ENCODE results near the gene ESRRB.
"Not testable (repeated sequence)": the region's sequence is repeated elsewhere in the genome, so short reads cannot be mapped to it uniquely, and the experiment has no call there.

The ESRRB gene

DNA sequence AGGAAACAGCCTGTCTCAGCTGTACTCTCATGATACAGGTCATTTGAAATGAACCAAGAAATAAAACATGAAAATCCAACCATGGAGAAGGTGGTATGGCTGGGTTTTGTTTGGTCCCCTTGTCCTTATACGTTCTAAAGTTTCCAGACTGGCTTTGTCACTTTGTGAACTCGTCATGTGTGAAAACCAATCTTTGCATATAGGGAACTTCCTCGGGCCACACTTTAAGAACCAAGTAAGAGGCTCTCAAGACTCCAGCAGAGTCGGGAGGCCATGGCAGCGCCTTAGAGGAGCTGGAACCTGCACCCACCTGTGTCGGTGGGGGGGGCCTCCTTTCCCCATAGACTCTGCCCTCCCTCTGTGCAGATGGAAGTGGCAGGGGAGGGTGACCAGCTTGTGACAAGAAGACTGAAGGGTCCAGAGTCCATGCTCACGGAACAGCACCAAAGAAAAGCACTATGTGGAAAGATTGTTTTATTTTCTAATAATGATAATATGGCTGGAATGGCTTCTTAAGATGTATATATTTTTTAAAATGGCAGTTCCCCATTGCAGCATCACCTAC, 125.3 kb downstream of the ESRRB start:
- Mint-ChIP-seq H3K4me1 (no peaks in the 10 kb centered on the region), H3K4me3 (no peak overlapping the region), H3K36me3 (no peaks in the 10 kb centered on the region), H3K9me3 (no peaks in the 10 kb centered on the region), H3K27ac (no peak overlapping the region)
- no peak for DNase-seq (ENCODE audit: low spot score in 2 of 2)
- no peak for ATAC-seq

DNA sequence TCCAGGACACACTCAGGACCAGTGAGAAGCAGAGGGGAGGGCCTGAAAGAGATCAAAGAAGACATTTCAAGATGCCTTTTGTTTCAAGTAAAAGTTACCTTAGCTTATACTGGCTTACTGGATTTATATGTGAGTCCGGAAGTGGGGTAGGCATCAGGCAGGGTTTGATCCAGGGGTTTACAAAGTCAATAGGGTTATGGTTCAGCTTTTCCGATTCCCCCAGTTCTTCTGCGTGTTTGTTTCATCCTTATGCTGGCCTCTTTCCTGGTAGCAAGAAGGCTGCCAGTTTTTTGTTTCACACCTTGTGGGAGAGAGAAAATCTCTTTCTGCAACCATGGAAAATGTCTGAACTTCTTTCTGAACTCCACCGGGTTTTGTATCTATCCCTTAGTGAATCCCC, 126.3 kb downstream of the ESRRB start:
- H3K27ac Mint-ChIP-seq: no peak overlapping the region
- H3K36me3 Mint-ChIP-seq: no peaks in the 10 kb centered on the region
- DNase-seq (ENCODE audit: low spot score in 2 of 2) (no peak), ATAC-seq (no peak)
- H3K4me3 Mint-ChIP-seq: no peak overlapping the region
- no peaks in the 10 kb centered on the region for H3K9me3 Mint-ChIP-seq
- no peaks in the 10 kb centered on the region for H3K4me1 Mint-ChIP-seq

DNA sequence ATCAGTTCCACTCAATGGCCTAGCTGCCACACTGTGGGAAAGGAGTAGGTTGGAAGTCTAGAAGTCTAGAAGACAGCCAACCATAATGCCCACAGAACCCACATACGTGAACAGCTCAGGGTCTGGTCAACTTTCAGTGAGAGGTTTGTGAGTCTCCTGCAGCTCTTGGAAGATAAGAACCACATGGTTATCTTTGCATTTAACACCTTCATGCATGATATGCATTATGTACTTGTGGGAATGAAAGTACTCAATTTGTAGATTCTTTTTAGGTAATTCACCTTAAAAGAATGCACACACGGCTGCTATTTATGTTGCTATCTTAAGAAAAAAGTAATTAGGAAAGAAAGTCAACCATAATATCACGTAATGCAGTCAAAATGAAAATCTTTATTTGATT, 126.7 kb downstream of the ESRRB start:
- Mint-ChIP-seq H3K4me3 (no peak overlapping the region), H3K27ac (no peak overlapping the region), H3K4me1 (no peaks in the 10 kb centered on the region), H3K9me3 (no peaks in the 10 kb centered on the region), H3K36me3 (no peaks in the 10 kb centered on the region)
- DNase-seq (ENCODE audit: low spot score in 2 of 2): no peak
- no peak for ATAC-seq

DNA sequence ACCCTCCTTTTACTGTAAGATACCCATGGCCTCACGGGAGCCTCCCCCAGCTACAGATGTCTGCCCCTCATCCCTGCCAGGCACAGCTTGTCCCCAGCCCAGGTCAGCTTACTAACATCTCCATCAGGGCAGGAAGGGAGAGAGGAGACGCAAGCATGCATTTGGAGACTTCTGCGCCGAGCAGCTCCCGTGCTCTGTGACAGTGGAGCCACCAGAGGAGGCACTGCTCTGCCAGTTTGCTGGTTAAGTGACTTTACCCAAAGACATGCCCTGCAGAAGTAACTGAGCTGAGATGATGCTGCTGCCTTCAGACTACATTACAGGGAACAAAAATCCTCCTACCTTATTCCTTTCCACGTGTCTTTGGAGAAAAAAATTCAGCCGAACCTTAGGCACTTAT, 133.4 kb downstream of the ESRRB start:
- Mint-ChIP-seq H3K9me3 (no peaks in the 10 kb centered on the region), H3K4me3 (no peak overlapping the region), H3K36me3 (no peaks in the 10 kb centered on the region), H3K27ac (no peak overlapping the region), H3K4me1 (no peaks in the 10 kb centered on the region)
- no peak for ATAC-seq
- no peak for DNase-seq (ENCODE audit: low spot score in 2 of 2)

DNA sequence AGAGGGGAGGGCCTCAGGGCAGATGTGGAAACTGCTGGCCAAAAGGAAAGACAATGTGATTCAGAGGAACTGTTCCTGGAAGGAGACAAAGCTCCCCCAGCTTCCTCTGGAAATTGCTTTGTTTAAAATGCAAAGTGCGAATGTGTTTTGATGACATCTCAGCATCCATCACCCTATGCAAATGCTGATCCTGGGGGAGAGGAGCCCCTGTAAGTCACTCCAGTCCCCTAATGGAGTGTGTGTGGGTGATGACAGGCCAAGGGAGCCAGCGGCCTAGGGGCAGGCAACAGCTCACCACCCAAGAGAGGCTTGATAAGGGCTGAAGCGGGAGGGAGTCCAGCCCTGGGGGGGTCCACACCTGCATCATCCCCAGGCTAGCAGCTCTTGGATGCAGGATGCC, 134.2 kb downstream of the ESRRB start:
- H3K4me3 Mint-ChIP-seq: no peak overlapping the region
- no peaks in the 10 kb centered on the region for H3K4me1 Mint-ChIP-seq
- H3K36me3 Mint-ChIP-seq: no peaks in the 10 kb centered on the region
- no peaks in the 10 kb centered on the region for H3K9me3 Mint-ChIP-seq
- no peak overlapping the region for H3K27ac Mint-ChIP-seq
- DNase-seq (ENCODE audit: low spot score in 2 of 2) (no peak), ATAC-seq (no peak)

DNA sequence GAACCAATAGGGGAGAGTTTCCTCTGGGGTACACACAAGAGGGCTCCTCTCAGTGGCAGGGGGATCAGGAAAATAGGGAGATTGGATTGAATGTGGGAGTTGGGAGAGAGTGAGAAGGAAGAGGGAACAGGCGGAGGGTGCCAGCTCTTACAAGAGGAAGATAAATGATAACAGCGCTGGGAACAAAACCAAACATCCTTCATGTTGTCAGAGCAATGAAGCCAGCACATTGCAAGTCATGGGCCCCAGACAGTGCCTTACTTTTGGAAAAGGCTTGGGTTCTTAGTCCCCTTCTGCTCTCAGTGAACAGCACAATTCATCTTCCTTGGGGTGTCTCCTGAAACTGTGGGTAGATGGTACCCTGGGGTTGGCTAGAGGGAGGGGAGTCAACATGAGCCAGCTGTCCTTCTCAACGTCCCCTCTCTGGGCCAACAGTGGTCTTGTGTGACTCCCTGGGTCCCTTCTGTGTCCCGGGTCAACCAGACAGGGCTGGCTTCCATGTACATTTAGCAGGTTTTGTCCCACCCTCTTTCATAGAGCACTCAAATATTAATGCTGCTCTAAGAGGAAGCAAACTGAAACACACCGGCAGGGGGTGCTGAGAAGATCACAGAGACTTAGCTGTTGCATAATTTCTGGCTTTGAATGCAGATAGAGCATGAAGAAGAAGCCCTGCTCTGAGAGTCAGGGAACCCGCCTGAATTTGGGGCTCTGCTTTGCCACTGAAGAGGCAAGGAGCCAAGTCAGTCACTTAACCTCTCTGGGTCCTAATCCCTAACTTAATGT, 138.5 kb downstream of the ESRRB start:
- H3K36me3 Mint-ChIP-seq: no peaks in the 10 kb centered on the region
- H3K9me3 Mint-ChIP-seq: no peaks in the 10 kb centered on the region
- H3K4me3 Mint-ChIP-seq: no peak overlapping the region
- ATAC-seq (no peak), DNase-seq (ENCODE audit: low spot score in 2 of 2) (no peak)
- H3K4me1 Mint-ChIP-seq: no peaks in the 10 kb centered on the region
- H3K27ac Mint-ChIP-seq: no peak overlapping the region

DNA sequence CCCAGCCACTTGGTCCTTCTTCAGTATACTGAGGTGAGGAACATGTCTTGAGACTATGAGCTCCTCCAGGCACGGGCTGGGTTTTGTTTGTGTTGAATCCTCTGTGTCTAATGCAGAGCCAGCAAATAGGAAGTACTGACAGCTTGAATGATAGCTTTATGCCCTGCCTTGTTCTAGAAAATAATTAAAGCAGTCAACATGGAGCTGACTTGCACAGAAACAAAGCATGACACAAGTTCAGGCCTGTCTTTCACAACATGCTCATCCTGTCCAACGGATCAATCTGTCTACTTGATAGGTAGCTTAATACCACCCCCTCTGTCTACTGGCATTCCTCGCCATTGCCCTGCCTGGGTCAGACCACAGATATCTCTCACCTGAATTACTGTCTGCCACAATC, 140.9 kb downstream of the ESRRB start:
- ATAC-seq: no peak
- H3K4me1 Mint-ChIP-seq: no peaks in the 10 kb centered on the region
- H3K4me3 Mint-ChIP-seq: no peak overlapping the region
- DNase-seq (ENCODE audit: low spot score in 2 of 2): no peak
- no peak overlapping the region for H3K27ac Mint-ChIP-seq
- no peaks in the 10 kb centered on the region for H3K9me3 Mint-ChIP-seq
- no peaks in the 10 kb centered on the region for H3K36me3 Mint-ChIP-seq

DNA sequence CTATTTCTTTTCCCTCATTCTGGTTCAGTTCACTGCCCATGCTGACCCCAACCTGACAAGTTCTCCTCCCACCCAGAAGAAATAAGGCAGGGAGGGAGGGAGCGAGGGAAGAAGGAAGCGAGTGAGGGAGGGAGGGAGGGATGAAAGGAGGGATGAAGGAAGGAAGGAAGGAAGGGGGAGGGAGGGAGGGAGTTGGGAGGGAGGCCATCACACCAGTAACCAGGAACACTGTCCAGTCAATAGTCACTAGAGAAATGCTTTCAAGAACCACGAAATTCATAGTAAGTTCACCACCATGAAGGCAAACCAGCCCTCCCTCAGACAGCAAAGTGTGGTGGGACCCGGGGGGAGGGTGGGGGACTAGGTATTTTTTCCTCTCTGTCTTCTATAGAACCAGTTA, 142.4 kb downstream of the ESRRB start:
- ATAC-seq (no peak), DNase-seq (ENCODE audit: low spot score in 2 of 2) (no peak)
- peaks cover 5% of the 10 kb centered on the region for H3K9me3 Mint-ChIP-seq
- no peaks in the 10 kb centered on the region for H3K36me3 Mint-ChIP-seq
- H3K4me1 Mint-ChIP-seq: no peaks in the 10 kb centered on the region
- H3K4me3 Mint-ChIP-seq: no peak overlapping the region
- no peak overlapping the region for H3K27ac Mint-ChIP-seq

DNA sequence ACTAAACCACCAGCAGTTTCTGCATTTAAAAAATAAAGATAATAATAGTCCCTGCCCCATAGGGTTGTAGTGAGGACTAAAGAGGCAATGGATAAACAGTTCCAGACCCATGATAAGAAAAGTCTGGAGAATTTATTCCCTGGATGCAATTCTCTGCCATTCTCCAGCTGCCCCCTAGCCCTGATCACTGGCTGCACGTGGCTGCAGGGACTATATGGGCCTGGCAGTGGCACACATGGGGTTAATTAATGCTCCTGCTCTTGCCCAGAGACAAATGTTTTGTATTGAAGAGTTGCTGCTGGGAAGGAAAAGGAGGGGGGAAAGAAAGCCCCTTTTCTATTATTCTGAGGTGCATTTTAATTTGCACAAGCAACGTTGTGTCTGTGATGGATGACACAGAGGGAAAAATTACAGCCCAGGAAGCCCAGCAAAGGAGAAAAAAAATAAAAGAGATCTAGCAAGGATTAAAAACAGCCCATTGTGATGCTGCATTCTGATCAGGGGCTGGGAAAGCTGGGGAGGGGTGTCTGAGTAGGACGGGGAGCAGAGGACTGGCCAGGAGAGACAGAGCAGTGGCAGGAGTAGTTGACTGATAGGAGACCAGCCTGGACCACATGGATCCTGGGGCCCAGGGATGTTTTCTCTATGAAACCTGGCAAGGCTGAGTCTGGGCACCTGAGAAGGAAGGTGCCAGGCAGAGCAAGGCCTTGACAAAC, 149.3 kb downstream of the ESRRB start:
- Mint-ChIP-seq H3K27ac (no peak overlapping the region), H3K4me3 (no peak overlapping the region), H3K9me3 (peaks cover 5% of the 10 kb centered on the region), H3K36me3 (no peaks in the 10 kb centered on the region), H3K4me1 (no peaks in the 10 kb centered on the region)
- DNase-seq (ENCODE audit: low spot score in 2 of 2) (no peak), ATAC-seq (no peak)

DNA sequence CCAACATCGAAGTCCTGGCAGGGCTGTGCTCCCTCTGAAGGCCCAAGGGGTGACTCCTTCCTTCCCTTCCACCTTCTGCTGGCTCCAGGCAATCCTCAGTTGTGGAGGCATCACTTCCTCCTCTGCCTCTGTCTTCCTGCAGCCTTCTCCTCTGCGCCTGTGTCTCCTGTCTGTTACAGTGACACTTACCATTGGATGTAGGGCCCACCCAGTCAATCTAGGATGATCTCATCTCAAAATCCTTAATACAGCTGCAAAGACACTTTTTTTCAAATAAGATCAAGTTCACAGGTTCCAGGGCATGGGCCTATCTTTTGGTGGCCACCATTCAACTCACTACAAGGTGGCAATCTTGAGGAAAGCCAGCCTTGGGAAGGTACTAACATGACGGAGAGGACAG, 155.1 kb downstream of the ESRRB start:
- H3K27ac Mint-ChIP-seq: no peak overlapping the region
- H3K4me3 Mint-ChIP-seq: no peak overlapping the region
- H3K36me3 Mint-ChIP-seq: no peaks in the 10 kb centered on the region
- DNase-seq (ENCODE audit: low spot score in 2 of 2) (no peak), ATAC-seq (no peak)
- H3K4me1 Mint-ChIP-seq: no peaks in the 10 kb centered on the region
- no peaks in the 10 kb centered on the region for H3K9me3 Mint-ChIP-seq

DNA sequence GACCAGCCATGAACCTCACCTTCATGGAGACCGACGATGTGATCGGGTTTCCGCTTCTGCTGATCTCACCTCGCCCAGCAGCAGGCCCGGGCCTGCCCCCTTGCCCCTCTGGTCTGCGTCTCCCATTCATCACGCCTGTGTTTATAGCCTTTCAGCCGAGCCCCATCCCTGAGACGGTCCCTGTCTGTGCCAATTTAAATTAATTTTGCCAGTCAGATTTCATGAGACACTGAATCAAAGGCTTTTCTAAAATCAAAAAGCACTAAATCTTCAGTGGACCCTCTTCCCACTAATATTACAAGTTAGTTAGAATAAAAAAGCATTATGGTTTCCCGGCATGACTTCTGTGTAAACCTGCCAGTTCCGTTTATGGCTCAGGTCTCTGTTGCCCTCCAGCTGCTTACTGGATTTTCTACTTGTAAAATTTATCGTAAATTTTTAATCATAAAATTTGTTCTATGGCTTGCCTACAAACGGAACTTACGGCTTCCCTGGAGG, 155.9 kb downstream of the ESRRB start:
- no peaks in the 10 kb centered on the region for H3K4me1 Mint-ChIP-seq
- no peaks in the 10 kb centered on the region for H3K36me3 Mint-ChIP-seq
- no peaks in the 10 kb centered on the region for H3K9me3 Mint-ChIP-seq
- ATAC-seq (no peak), DNase-seq (ENCODE audit: low spot score in 2 of 2) (no peak)
- H3K27ac Mint-ChIP-seq: no peak overlapping the region
- H3K4me3 Mint-ChIP-seq: no peak overlapping the region

DNA sequence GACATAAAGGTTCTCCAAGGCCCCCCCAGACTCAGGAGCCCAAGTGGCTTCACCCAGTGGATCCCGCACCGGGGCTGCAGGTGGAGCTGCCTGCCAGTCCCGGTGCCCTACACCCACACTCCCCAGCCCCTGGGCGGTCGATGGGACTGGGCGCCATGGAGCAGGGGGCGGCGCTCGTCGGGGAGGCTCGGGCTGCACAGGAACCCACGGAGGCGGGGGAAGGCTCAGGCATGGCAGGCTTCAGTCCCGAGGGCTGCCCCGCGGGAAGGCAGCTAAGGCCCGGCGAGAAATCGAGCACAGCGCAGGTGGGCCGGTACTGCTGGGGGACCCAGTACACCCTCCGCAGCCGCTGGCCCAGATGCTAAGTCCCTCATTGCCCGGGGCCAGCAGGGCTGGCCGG, 160.7 kb downstream of the ESRRB start:
- not testable (repeated sequence) for H3K9me3 Mint-ChIP-seq; H3K4me3 Mint-ChIP-seq; ATAC-seq; DNase-seq (ENCODE audit: low spot score in 2 of 2); H3K36me3 Mint-ChIP-seq; H3K27ac Mint-ChIP-seq; H3K4me1 Mint-ChIP-seq

DNA sequence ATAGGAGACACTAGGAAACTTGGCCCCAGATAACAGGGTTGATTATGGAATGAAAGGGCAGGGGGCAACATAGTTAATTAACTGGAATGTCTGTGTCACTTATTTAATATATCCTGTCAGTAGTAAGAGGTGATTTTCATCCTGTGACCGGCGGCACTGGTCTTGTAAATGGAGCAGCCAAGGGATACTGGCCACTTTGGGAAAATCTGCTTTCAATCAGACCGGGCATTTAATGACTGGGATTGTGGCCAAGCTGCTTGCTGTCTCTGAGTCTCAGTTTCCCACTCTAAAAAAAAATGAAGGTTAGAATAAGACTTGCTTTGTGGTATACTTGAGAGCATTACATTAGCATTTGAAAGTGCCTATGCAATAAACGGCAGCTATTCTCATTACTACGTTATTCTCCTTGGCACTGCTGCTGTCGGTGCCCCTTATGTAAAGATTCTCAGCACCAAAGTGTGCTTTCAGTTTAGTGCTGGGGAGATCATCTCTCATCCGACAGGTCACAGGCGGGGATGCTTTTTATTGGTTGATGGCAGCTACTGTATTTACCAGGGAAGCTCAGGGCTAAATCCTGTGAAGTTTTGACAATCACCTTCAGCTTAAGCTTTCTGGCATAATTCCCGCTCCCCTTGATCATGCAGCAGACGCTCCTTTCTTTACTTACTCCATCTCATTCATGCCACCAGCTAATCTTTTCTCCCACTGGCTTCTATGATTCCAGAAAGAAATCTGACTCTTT, 162.1 kb downstream of the ESRRB start:
- Mint-ChIP-seq H3K9me3 (no peaks in the 10 kb centered on the region), H3K36me3 (no peaks in the 10 kb centered on the region), H3K27ac (no peak overlapping the region), H3K4me1 (no peaks in the 10 kb centered on the region), H3K4me3 (no peak overlapping the region)
- no peak for DNase-seq (ENCODE audit: low spot score in 2 of 2)
- no peak for ATAC-seq

DNA sequence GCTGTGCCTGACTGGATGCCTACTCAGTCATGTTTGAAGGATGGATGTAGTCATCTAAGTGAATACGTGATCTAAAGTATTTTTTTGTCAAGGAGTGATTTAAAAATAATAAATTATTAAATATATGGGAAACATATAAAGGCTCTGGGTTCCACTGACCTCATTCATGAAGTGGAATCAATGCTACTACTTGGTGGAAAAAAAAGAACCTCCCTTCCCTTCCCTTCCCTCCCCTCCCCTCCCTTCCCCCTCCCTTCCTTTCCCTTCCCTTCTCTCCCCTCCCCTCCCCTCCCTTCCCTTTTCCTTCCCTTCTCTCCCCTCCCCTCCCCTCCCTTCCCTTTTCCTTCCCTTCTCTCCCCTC, 162.7 kb downstream of the ESRRB start:
- H3K27ac Mint-ChIP-seq: no peak overlapping the region
- no peaks in the 10 kb centered on the region for H3K4me1 Mint-ChIP-seq
- no peak overlapping the region for H3K4me3 Mint-ChIP-seq
- ATAC-seq: no peak
- DNase-seq (ENCODE audit: low spot score in 2 of 2): no peak
- H3K9me3 Mint-ChIP-seq: no peaks in the 10 kb centered on the region
- H3K36me3 Mint-ChIP-seq: no peaks in the 10 kb centered on the region

DNA sequence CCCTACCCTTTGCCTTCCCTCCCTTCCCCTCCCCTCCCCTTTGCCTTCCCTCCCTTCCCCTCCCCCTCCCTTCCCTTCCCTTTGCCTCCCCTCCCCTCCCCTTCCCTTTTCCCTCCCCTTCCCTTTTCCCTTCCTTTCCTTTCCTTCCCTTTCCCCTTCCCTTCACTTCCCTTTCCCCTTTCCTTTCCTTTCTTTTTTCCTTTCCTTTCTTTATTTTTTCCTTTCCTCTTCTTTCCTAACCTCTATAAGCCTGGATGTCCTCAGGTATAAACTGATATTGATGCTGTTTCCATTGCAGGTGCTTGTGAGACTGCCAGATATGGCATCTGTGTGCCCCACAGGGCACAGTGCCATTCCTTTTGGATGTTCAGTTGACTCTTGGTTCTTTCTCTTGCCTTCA, 163.2 kb downstream of the ESRRB start:
- H3K36me3 Mint-ChIP-seq: no peaks in the 10 kb centered on the region
- ATAC-seq (no peak), DNase-seq (ENCODE audit: low spot score in 2 of 2) (no peak)
- no peak overlapping the region for H3K27ac Mint-ChIP-seq
- no peak overlapping the region for H3K4me3 Mint-ChIP-seq
- no peaks in the 10 kb centered on the region for H3K4me1 Mint-ChIP-seq
- no peaks in the 10 kb centered on the region for H3K9me3 Mint-ChIP-seq
